HG03439 (cell line): Measurements from ENCODE around the gene DNMBP.
"Not testable (repeated sequence)": the region's sequence is repeated elsewhere in the genome, so short reads cannot be mapped to it uniquely, and the experiment has no call there.

Source experiments
- ATAC-seq: cut with Tn5 transposase; IDR thresholded peaks from one replicate; pipeline ENCODE4 v1.9.1; 2021; ENCODE audit warnings: mild to moderate bottlenecking, moderate library complexity; ENCODE audit not compliant: unreplicated experiment

Gene DNMBP

DNA sequence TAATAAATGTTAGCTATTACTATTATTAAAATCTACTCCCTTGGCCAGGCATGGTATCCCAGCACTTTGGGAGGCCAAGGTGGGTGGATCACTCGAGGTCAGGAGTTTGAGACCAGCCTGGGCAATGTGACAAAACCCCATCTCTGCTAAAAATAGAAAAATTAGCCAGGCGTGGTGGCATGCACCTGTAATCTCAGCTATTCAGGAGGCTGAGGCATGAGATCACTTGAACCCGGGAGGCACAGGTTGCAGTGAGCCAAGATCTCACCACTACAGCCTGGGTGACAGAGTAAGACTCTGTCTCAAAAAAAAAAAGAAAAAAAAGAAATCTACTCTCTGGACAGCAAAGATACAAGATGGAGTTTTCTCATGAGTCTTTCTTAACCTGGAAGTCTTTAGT, 56.2 kb downstream of the DNMBP start:
- ATAC-seq, result not testable (repeated sequence)

DNA sequence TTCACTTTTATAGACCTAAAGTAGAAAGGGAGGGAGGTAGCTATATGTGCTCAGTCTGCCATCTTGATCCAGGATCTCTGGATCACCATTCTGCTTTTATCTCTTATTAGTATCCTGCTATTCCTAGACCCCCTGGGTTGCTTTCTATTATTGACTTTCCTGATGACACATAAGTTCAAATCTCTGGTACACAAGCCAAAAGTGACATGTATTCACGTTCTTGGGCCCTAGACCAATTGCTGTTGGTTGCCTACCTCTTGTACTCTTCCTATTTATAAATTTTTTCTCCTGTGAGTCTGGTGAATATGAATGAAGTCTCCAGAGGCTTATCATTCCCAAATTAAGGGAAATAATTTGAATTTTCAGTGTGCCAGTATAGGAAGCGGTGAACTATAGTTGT, 56.9 kb downstream of the DNMBP start:
- no peak for ATAC-seq

DNA sequence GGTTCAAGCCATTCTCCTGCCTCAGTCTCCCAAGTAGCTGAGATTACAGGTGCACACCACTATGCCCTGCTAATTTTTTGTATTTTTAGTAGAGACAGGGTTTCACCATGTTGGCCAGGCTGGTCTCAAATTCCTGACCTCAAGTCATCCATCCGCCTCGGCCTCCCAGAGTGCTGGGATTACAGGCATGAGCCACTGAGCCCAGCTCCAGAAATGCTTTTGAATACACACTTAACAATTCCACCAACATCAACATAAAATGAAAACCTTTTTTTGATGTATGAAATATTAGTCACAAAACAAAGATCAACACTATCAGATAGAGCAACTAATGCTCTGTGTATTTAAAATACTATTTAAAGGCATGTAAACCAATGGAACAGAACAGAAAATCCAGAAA, 63.7 kb downstream of the DNMBP start:
- not testable (repeated sequence) for ATAC-seq

DNA sequence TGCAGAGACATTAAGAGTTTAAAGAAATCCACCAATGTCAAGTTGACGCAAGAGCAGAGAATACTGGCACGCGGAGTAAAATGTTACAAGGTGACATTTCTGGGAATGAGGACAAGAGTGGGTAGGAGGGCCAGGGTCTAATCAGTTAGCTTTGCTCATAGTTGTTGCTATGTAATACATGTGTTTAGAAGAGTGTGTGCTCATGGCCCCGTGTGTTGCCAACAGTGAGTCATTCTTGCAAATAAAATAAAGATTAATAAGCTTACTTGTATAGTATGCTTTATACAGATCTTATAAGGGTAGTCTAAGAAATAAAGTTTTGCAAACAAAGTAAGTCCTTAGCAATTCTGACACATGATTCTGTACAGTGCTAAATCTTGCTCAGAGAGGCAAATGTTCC, 64.5 kb downstream of the DNMBP start:
- no peak for ATAC-seq

DNA sequence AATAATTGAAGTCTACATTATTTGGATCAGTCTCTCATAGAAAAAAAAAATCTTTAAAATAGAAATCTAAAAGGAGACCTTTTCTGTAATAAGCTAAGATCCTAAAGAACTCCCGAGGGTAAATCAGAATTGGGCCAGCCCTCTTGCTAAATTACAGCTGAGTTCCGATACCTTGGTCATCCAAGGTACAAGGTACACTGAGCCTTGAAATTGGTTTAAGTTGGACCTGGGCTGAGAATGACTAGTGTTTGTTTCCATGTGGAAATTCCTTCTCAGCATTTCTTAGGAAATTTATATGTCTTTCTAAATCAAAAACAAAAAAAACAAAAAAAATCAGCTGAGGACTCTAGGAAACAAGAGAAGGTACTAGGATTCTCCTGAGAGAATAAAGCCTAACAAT, 64.9 kb downstream of the DNMBP start:
- ATAC-seq, result no peak

DNA sequence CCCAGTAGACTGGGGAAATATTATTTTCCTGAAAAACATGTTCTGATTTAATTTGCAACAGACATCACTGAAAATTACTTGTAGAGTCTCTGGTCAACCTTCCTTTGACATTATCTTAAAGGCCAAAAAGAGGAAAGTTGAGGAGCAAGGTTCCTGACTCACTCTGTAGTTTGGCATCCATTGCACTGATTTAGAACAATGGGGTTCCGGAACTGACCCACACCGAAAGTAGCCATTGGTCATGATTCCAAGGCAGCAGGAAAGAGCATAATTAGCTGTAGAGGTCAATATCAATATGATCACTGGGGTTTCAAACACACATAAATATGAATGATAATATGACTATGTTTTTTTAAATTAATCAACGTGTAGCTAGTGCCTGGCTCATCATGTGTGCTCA, 65.8 kb downstream of the DNMBP start:
- no peak for ATAC-seq

- ATAC-seq, result no peak
Observed at GRCh38 chr10:99941942-99942820, 67.6 kb downstream of the DNMBP start.

DNA sequence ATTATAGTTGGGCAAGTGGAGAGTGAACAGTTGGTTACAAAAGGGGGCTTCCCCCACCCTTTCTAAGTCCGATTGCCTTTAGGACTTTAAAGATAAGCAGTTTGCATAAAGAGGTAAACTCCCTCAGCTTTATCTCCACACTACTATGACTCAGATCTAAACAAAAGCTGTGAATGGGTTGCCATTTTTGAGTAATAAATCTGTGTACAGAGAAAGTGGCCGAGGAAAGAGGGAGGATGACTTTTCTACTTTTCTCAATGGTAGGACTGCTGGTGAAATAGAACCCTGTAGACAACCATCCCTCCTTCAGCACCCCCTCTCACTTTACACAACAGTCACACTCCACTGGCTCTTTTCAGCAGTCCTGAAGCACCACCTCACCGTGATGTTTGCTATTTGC, 71.2 kb downstream of the DNMBP start:
- ATAC-seq, result peak; percentile 93

DNA sequence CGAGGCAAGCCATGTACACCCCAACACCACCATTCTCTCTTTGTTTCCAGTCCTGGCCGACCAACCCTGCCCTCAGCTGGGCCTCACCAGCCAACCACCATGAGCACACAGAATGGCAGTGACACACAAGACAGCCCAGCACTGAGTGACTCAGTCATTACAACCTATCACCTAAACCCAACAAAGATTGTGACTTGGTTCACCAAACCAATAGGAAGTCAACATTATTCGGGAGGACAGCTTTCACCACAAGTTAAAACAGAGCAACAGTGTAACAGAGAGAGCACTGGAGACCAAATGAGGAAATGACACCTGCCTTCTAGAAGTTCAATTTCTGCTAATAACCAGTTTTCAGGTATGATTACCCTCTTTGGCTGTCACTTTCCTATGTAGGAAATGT, 72.1 kb downstream of the DNMBP start:
- ATAC-seq, result no peak

DNA sequence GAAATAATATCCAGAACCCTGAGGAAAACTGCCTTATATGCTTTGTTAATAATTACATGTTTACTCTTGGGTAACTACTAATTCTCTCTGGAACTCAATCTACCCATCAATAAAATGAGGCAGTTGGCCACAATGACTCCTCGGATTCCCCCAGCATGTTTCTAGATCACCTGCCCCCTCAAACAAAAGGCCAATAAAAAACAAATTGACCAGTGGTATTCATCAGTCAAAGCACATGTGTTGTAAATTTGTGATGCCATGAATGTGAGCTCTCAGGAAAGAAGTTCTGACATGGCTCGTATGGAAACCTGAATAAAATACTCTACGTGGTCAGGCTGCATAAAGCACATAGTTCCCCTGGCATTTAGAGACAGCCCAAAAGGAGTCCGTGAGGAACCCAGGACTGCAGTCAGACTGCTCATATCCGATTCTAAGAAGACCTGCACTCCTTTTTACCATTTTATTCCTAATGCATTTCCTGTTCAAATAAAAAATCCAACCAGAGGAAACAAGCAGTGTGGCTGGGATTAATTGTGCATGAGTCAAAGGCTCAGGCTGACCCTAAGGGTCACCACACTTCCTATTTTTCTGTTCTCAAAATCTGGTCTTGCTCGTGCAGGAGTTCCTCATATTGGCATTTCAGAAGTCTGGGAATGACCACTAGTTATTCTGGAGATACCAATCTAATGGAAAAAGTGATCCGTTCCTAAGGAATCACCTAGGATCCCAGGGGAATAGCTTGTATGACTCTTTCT, 77.4 kb downstream of the DNMBP start:
- not testable (repeated sequence) for ATAC-seq

DNA sequence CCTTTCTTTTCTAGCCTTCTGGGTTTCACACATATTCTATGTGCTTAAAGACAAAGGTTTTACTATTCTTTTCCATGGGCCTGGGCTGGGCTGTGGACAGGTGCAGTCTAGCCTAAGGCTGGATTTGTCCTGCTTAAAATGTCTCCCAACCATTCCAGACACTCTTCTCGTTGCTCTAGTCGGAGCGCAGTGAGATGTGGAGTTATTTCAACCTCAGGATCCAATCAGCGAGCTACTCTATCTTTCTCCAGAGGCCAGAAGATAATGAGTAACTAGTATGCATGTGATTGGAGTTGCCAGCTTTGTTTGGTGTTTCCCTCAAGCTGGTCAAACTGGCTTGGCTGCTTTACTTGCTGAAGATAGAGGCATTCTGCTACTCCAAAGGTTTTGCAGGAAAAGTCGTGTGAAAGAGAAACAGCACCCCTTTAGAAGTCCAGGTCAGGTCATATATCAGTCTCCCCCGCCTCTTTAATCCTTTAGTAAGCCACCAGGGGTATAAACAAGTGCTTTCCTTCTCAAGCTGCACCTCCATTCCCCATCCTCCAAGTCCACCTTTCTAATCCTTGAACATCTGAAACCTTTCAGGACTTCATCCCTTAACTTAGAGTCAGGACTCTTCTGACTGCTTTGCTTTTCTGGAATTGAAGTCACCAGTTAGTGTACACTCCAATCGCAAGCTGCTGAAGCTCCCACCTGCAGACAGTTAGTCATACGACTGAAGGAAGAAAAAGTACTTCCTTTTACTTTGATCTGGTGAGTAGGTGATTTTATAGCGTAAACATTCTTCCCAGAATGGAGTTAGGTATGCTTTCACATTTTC, 78.8 kb downstream of the DNMBP start:
- no peak for ATAC-seq

- no peak for ATAC-seq
Observed at GRCh38 chr10:99929360-99929759, 80.4 kb downstream of the DNMBP start.

GRCh38 chr10:99927721-99928280, 81.9 kb downstream of the DNMBP start:
- no peak for ATAC-seq

DNA sequence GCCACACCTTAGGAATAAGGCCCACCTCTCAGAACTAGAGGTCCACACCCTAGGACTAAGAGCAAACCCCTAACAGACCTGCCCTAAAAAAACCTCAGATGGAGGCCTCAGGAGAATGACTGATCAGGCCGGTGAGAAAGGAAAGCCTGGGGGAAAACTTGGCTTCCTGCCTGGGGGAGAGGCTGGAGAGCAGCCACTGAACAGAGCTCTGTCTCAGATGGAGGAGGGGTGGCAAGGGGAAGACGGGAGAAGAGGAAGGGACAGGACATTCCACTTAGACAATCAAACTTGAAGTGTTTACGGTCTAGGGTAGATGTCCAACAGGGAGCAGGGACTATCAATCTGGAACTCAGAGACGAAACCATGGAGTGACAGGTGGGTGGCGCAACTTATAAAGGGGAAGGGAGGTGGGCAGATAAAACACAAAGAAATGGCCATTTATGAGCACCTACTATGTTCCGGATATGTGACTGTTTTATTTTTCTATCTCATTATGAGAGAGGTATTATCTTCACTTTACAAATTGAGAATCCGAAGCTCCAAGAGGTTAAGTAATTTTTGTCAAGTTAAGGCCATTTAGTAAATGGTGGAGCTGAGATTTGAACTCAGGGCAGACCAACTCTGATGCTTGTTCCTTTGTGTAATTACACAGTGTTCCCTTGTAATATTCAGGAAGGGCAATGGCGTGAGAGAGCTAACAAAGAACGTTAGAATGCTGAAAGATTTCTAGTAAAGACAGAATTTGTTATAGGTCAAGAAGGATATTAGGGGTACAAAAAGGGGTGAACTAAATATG, 82.6 kb downstream of the DNMBP start:
- ATAC-seq, result no peak

DNA sequence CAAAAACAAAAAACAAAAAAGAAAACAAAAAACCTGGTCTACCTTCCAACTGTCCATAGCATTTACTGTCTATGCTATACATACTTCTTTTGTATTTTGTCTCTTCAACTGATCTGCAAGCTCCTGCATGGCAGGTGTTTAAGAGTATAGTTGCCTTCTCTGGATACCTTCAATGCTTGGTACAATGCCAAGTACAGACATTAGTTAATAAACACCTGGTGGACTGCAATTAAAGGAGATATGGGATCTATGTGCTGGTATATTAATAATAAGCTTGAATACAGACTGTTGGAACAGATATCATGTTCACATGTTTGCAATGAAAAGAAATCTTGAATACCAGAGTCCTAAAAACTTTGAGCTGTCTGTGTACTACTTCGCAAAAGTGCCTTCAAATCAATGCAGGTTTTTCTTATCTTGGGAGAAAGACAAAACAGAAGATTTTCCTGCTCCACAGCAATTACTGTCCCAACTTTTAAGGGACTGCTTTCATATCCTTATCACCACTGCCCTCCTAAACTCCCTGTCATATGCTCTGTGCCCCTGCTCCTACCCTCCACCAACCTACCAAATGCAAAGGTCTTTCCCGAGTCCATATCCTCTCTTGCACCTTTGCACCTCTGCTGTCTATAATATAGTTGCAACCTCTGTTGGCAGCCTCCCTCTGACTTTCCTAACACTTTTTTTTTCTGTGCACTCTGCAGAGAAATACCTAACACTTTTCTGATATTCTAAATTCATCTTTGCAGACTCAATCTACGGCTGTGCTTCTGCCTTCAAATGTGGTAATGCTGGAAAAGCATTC, 85.1 kb downstream of the DNMBP start:
- ATAC-seq, result no peak

DNA sequence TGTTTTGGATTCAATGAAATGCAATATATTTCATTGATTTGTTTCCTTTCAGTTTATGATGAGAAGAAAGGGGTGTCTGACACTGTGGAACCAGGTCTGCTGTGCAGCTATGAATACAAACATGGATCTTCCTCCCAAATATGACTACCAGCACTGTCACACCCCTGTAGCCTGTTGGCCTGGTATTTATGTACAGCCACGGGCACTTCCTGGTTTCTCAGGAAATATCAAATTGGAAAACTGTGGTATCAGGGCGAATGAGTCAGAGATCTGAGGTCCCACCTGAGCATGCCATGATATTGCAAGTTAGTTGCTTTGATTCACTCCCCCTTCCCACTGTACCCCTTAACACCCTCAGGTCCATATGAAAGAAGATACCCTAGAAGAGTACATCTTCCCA, 87.8 kb downstream of the DNMBP start:
- ATAC-seq, result no peak

- ATAC-seq, result no peak
Observed at GRCh38 chr10:99920901-99921300, 88.8 kb downstream of the DNMBP start.

DNA sequence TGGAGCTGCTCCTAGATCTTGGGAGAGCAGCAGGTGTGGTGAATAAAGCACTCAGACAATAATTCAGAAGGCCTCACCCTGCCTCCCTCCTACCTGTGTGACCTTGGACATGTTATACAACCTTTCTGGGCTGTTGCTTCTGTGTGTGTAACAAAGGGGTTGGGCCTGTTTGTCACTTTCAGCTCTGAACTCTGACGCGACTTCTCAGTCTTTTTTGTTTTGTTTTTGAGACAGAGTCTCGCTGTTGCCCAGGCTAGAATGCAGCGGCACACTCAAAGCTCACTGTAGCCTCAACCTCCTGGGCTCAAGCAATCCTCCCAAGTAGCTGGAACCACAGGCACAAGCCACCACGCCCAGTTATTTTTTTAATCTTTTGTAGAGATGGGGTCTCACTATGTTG, 89.3 kb downstream of the DNMBP start:
- ATAC-seq, result no peak
